Measurements from ENCODE around the gene CENPL.

GRCh38 chr1:173771560-173771959 lies 53.1 kb downstream of the CENPL start:
- TF ChIP-seq, protein P1, sequence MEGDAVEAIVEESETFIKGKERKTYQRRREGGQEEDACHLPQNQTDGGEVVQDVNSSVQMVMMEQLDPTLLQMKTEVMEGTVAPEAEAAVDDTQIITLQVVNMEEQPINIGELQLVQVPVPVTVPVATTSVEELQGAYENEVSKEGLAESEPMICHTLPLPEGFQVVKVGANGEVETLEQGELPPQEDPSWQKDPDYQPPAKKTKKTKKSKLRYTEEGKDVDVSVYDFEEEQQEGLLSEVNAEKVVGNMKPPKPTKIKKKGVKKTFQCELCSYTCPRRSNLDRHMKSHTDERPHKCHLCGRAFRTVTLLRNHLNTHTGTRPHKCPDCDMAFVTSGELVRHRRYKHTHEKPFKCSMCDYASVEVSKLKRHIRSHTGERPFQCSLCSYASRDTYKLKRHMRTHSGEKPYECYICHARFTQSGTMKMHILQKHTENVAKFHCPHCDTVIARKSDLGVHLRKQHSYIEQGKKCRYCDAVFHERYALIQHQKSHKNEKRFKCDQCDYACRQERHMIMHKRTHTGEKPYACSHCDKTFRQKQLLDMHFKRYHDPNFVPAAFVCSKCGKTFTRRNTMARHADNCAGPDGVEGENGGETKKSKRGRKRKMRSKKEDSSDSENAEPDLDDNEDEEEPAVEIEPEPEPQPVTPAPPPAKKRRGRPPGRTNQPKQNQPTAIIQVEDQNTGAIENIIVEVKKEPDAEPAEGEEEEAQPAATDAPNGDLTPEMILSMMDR (conservative IDR thresholded peaks at IDR 0.05), result no peak
- TF ChIP-seq EZH2 (IDR thresholded peaks at IDR 0.05; ENCODE audit: low read depth), result no peak
